NT2/D1 (cell line): ENCODE measurements around the gene PRAMEF1.

Source experiments
- DNase-seq: peaks from one replicate; pipeline ENCODE4 v3.0.0-alpha.2; 2011; ENCODE audit warnings: low read depth, low spot score
- H3K27me3 ChIP-seq: 2 replicates; pipeline ENCODE4 v1.6.0; 2011; ENCODE audit warnings: mild to moderate bottlenecking; ENCODE audit not compliant: insufficient read length, insufficient read depth
- H3K36me3 ChIP-seq: 2 replicates; pipeline ENCODE4 v1.6.1; 2011; ENCODE audit warnings: mild to moderate bottlenecking, low read length, mixed read lengths; ENCODE audit not compliant: insufficient read depth, insufficient read length
- H3K4me1 ChIP-seq: 2 replicates; pipeline ENCODE4 v1.5.1; 2011; ENCODE audit not compliant: insufficient read depth, insufficient read length
- H3K4me3 ChIP-seq: 2 replicates; pipeline ENCODE4 v1.5.1; 2011; ENCODE audit warnings: low read depth; ENCODE audit not compliant: insufficient read length
- H3K9ac ChIP-seq: 2 replicates; pipeline ENCODE4 v1.6.0; 2011; ENCODE audit warnings: low read depth; ENCODE audit not compliant: insufficient read length
- H3K9me3 ChIP-seq: 2 replicates; pipeline ENCODE4 v1.5.1; 2011; ENCODE audit warnings: mild to moderate bottlenecking, low read length; ENCODE audit not compliant: insufficient read depth
- SUZ12 ChIP-seq: IDR thresholded peaks from 2 replicates; pipeline ENCODE4 v1.6.1; 2011; ENCODE audit not compliant: insufficient read length, insufficient read depth; ENCODE audit errors: extremely low read depth
- YY1 ChIP-seq: IDR thresholded peaks from 2 replicates; pipeline ENCODE4 v1.6.1; 2011; ENCODE audit not compliant: insufficient read length, insufficient read depth
- ZNF274 ChIP-seq: IDR thresholded peaks from 2 replicates; pipeline ENCODE4 v1.6.1; 2011; ENCODE audit warnings: mild to moderate bottlenecking, low read depth, low read length

Gene PRAMEF1

DNA sequence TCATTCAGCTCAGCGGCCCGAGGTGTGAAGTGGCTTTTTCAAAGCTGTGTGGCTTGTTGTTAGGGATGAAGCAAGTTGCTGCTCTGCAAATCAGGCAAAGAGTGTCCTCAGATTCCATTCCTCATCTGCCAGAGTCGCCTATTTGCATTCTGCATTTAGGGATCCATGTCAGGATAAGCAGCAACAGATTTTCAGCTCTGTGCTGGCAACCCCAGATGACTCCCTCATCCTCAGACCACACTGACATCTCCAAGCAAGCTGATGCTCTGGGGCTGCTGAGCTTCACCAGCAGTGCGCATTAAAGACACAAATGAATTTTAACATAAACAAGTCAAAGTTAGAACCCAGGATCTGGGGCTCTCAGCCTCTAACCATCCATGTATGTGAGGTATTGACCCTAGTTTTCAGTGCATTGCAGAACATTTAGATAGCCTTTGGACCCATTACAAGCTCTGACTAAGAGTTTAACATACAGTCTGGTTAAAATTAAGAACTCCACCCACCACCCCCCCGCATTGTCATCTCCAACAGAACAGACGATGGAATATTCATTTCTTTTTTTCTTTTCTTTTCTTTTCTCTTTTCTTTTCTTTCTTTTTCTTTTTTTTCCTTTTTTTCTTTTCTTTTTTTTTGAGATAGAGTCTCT, 34.3 kb upstream of the PRAMEF1 start:
- H3K9ac ChIP-seq: no peak overlapping the region
- DNase-seq: no peak
- H3K4me3 ChIP-seq: no peak overlapping the region
- no peaks in the 10 kb centered on the region for H3K9me3 ChIP-seq
- TF ChIP-seq YY1 (no peak), SUZ12 (no peak), ZNF274 (no peak)
- H3K27me3 ChIP-seq: peaks cover 4% of the 10 kb centered on the region
- no peaks in the 10 kb centered on the region for H3K36me3 ChIP-seq
- no peaks in the 10 kb centered on the region for H3K4me1 ChIP-seq

- TF ChIP-seq SUZ12: no peak
- TF ChIP-seq ZNF274: no peak
- TF ChIP-seq YY1: no peak
Measured at GRCh38 chr1:12757836-12758235, 33.4 kb upstream of the PRAMEF1 start.

DNA sequence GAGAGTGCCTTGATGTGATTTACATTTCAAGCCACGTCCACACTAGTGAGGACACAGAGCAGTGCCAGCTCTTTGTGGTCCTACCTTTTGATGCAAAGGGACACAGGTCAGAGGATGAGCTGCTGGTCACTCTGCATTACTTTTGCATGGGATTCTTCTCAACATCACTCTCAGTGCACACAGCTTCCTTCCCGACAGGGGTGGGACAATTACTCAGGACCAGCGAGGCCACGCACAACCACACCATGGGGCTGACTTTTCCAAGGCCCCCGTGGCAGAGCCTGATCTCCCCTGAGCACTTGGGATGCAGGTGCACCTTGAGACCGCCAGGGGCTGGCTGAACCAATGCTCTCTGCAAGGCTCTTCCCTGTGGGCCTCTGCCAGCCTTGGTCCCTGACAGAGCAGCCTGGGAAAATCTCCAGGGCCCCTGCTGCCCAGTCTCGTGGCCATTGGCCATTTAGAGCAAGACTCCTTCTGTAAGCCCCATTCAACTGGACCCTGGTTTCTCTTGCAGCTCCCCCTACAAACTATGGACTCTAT, 30.9 kb upstream of the PRAMEF1 start:
- no peak for DNase-seq
- Histone ChIP-seq H3K9ac (no peak overlapping the region), H3K4me3 (no peak overlapping the region), H3K36me3 (no peaks in the 10 kb centered on the region), H3K27me3 (peaks cover 4% of the 10 kb centered on the region), H3K9me3 (no peaks in the 10 kb centered on the region), H3K4me1 (no peaks in the 10 kb centered on the region)
- TF ChIP-seq ZNF274 (no peak), SUZ12 (no peak), YY1 (no peak)

More at GRCh38 chr1:12757836-12758235, 33.4 kb upstream of the PRAMEF1 start:
- Histone ChIP-seq H3K9ac (no peak overlapping the region), H3K4me1 (no peaks in the 10 kb centered on the region), H3K9me3 (no peaks in the 10 kb centered on the region), H3K4me3 (no peak overlapping the region), H3K36me3 (no peaks in the 10 kb centered on the region), H3K27me3 (peaks cover 4% of the 10 kb centered on the region)
- no peak for DNase-seq

DNA sequence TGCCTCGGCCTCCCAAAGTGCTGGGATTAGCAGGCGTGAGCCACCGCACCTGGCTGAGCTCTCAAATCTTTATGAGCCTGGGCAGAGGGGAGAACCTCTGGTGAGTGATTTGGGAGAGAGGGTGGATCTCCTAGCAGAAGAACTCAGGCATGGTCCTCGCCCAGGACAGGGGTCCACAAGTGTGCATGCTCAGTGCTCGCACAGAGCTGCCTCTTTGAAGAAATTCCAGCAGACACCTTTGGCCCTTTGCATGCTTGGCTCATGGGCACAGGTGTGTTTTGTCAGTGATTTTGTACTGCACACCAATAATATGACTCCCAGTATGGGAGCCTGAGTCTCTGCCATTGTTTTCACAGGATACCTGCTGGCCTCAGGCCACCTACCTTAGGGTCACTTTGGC, 29.4 kb upstream of the PRAMEF1 start:
- no peaks in the 10 kb centered on the region for H3K36me3 ChIP-seq
- TF ChIP-seq SUZ12: no peak
- no peak for TF ChIP-seq YY1
- TF ChIP-seq ZNF274: no peak
- H3K9me3 ChIP-seq: no peaks in the 10 kb centered on the region
- no peaks in the 10 kb centered on the region for H3K27me3 ChIP-seq
- no peak overlapping the region for H3K4me3 ChIP-seq
- no peaks in the 10 kb centered on the region for H3K4me1 ChIP-seq
- H3K9ac ChIP-seq: no peak overlapping the region
- no peak for DNase-seq

GRCh38 chr1:12762766-12763165, 28.4 kb upstream of the PRAMEF1 start:
- DNase-seq: no peak
- Histone ChIP-seq H3K9ac (no peak overlapping the region), H3K27me3 (no peaks in the 10 kb centered on the region), H3K36me3 (no peaks in the 10 kb centered on the region), H3K9me3 (no peaks in the 10 kb centered on the region), H3K4me1 (no peaks in the 10 kb centered on the region), H3K4me3 (no peak overlapping the region)
- TF ChIP-seq YY1 (no peak), ZNF274 (no peak), SUZ12 (no peak)

- H3K36me3 ChIP-seq: no peaks in the 10 kb centered on the region
- H3K4me1 ChIP-seq: no peaks in the 10 kb centered on the region
- H3K27me3 ChIP-seq: no peaks in the 10 kb centered on the region
- H3K9me3 ChIP-seq: no peaks in the 10 kb centered on the region
- no peak overlapping the region for H3K4me3 ChIP-seq
- no peak overlapping the region for H3K9ac ChIP-seq
- TF ChIP-seq YY1: no peak
- TF ChIP-seq SUZ12: no peak
- no peak for TF ChIP-seq ZNF274
- no peak for DNase-seq
Measured at GRCh38 chr1:12763479-12763878, 27.7 kb upstream of the PRAMEF1 start.

DNA sequence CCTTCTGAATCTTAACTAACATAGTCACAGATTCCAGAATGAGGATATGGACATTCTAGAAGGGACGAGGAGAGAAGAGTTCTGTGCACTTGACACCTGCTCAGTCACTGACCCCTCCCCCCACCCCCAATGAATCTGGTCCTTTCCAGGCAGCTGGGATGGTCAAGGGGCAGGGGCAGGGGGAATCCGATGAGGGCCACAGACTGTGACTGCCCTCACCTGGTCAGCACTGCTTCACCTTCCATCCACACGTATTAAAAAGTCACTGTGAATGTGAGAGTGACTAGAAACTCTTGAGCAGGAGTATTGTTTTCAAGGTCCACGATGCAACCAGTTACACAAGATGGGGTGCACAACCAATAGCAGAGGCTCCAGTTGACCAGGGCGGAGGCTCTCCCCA, 27.2 kb upstream of the PRAMEF1 start:
- Histone ChIP-seq H3K36me3 (no peaks in the 10 kb centered on the region), H3K4me1 (no peaks in the 10 kb centered on the region), H3K27me3 (no peaks in the 10 kb centered on the region), H3K4me3 (no peak overlapping the region), H3K9me3 (no peaks in the 10 kb centered on the region), H3K9ac (no peak overlapping the region)
- DNase-seq: no peak
- TF ChIP-seq ZNF274: no peak
- TF ChIP-seq SUZ12: no peak
- TF ChIP-seq YY1: no peak
